NCI-H2107 (cell line): ENCODE data around the gene CCNG1.
"Not testable (repeated sequence)": the region's sequence is repeated elsewhere in the genome, so short reads cannot be mapped to it uniquely, and the experiment has no call there.

Experiments
- DNase-seq: peaks from one replicate; lab custom pipeline; 2025; lab: John Stamatoyannopoulos, UW

Gene CCNG1, protein sequence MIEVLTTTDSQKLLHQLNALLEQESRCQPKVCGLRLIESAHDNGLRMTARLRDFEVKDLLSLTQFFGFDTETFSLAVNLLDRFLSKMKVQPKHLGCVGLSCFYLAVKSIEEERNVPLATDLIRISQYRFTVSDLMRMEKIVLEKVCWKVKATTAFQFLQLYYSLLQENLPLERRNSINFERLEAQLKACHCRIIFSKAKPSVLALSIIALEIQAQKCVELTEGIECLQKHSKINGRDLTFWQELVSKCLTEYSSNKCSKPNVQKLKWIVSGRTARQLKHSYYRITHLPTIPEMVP

DNA sequence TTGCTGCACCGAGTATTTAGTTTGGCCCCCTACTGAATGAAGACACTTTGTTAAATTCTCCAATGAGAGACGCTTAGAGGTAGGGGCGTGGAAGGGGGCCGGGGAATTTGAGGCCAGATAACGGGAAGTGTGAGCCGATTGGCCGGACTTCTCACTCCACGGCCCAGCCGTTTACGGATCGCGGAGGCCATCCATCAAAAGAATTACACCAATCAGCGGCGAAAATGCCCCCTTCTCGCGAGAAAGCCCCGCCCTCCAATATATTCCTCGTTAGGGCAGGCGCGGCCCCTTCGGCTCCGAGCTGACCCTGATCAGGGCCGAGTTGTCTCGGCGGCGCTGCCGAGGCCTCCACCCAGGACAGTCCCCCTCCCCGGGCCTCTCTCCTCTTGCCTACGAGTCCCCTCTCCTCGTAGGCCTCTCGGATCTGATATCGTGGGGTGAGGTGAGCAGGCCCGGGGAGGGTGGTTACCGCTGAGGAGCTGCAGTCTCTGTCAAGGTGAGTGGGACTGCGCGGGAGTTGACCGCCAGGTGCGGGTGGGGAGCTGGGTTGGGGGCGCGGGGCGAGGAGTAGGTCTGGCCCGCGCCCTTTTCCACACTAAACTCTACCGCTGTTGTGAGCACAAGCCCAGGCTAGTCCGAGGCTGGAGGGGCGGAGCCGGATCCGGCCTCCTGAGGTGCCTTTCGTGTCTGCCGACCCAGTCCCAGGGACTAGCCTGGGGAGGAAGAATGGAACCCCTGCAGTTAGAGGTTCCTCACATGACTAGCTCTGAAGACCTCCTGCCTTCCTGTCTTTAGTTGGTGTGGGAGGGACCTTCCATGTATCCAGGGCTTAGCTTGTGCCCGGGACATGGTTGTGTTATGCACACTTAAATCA is at the start of gene CCNG1:
Gene CCNG1 (plus strand): TSS at position 287 of the 874 bp plus-strand sequence. CDS start 1,662 bp downstream, outside the sequence.
- peak; percentile 83 for DNase-seq

DNA sequence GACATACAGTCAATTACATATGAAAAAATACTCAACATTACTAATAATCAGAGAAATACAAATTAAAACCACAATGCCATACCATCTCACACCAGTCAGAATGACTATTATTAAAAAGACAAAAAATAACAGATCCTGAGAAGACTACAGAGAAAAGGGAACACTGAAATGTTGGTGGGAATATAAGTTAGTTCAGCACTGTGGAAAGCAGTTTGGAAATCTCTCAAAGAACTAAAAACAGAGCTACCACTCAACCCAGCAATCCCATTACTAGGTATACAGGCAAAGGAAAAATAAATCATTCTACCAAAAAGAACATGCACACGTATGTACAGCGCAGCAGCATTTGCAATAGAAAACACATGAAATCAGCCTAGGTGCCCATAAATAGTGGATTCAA is 41.6 kb upstream of the CCNG1 start:
- no peak for DNase-seq

DNA sequence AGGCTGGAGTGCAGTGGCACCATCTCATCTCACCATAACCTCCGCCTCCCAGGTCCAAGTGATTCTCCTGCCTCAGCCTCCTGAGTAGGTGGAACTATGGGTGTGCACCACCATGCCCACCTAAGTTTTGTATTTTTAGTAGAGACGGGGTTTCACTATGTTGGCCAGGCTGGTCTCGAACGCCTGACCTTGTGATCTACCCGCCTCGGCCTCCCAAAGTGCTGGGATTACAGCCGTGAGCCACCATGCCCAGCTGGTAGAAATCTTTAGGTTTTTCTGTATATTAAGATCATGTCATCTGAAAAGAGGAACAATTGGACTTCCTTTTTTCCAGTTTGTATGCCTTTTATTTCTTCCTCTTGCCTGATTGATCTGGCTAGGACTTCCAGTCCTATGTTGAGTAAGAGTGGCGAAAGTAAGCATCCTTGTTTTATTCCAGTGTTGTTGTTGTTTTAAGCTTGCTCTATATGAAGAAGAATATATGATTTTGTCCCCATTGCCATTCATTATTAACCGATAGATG is 40.5 kb upstream of the CCNG1 start:
- DNase-seq: not testable (repeated sequence)

DNA sequence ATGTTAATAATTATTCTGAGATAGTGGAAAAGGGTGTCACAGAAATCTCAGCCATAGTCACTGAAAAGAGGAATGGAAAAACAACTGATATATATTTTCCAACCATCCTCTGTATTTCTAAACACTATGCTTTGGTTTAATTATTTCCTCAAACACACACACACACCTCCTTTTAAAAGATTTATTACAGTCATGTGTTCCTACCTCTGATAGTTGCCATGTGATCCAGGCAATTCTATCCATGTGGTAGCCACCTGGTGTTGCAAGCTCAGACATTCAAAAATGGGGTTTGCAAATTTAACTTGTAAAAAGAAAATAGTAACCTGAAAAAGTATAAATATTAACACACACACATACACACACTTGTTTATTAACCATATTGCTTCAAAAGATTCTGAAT is 40.0 kb upstream of the CCNG1 start:
- DNase-seq: no peak

DNA sequence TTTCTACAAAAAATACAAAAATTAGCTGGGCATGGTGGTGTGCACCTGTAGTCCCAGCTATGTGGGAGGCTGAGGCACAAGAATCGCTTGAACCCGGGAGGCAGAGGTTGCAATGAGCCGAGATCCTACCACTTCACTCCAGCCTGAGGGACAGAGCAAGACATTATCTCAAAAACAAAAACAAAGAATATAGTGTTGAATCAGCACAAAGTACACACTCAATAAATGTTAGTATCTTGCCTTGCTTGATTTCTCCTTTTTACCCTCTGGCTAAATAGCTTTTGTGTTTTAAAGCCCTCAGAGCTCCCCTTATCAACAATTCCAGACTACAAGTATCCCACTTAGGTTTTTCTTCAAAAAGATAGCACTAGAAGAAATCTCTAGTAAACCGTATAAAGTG is 37.5 kb upstream of the CCNG1 start:
- DNase-seq: no peak

DNA sequence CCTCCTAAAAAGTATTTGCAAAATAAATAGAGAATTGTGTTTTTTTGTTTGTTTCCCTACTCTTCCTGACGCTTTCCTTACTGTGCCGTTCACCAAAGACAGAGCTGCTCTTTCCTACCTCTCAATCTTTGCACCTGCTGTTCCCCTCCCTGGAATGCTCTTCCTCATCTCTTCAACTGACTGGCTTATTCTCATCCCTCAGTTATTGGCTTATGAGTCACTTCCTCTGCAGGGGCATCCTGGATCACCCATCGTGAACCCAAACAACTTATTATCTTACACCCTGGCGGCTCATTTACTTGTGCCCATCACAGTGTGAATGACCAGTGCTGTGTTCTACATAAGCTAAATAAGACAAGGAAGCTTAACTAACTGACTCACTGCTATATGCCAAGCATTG is 36.1 kb upstream of the CCNG1 start:
- no peak for DNase-seq

DNA sequence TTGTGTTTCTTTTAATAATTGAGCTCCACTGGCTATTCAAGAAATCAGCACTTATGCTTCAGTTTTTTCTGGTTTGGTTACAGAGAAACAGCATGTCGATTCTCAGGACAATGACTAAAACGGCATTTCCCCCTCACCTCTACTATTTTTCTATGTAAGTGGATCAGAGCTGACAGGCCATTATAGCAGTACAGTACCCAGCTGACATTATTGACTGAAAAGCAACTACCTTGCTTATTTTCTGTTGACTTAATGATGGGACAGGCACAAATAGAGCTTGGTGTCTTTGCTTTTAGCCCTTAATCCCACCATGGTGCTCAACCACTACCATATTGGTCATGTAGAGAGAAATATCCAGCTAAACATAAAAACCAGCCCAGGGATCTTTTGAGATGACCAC is 35.4 kb upstream of the CCNG1 start:
- DNase-seq: no peak

DNA sequence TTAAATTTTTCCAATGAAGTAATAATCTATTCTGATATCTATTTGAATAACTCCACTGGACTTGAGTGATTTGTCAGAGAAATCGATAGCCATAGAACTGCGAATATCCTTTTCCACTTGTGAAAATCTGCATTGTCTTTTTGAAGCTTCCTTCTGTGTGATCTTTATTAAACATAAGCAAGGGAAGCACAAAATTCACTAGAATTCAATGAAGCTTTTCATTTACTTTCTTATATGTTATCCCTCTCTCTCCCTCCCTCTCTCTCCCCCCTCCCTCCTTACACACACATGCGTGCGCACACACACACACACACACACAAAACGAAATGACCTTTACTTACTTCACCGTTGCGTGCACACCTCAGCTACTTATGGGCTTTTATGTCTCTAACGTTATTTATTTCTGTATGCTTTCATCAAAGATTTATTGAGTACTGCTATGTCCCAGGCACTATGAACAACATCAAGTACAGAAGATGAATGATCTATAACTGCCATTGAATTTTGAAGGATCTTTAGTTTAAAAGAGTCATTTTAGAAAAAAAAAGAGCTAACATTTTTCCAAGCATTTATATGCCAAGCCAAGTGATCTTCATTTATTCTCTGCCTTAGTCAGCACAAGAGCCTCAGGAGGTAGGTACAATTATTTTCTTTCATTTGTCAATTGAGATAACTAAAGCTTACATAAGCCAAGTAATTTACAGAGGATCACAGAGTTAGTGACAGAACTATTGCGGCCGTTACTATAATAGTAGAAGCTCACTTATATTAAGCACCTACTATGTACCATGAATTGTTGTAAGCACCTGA is 32.8 kb upstream of the CCNG1 start:
- no peak for DNase-seq

DNA sequence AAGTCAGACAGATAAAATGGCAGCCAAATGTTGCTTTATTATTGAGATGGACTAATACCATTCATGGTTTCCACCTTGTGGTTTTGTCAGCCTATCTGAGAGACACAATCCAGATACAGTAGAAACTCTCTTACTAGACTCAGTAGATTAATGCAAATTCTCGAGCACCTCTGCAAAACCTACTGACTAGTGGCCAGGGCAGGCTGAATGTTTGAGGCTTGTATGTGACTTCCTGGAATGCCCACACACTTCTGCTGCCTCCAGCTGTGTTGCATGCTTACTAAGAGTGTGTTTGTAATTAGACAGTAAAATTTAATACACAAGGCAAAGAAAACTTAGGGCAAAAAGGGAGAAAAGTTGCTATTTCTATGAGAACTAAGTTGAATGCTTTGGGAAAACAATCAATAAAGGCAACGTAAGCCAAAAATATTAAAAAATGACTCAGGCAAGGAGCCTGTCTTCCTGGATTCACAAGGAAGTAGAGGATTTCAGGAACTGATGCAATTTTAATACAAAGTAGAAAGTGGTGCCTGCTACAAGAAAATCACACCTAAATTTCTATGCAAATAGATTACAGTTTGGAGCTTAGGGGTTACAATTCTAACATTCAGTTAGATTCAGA is 30.2 kb upstream of the CCNG1 start:
- DNase-seq: no peak

DNA sequence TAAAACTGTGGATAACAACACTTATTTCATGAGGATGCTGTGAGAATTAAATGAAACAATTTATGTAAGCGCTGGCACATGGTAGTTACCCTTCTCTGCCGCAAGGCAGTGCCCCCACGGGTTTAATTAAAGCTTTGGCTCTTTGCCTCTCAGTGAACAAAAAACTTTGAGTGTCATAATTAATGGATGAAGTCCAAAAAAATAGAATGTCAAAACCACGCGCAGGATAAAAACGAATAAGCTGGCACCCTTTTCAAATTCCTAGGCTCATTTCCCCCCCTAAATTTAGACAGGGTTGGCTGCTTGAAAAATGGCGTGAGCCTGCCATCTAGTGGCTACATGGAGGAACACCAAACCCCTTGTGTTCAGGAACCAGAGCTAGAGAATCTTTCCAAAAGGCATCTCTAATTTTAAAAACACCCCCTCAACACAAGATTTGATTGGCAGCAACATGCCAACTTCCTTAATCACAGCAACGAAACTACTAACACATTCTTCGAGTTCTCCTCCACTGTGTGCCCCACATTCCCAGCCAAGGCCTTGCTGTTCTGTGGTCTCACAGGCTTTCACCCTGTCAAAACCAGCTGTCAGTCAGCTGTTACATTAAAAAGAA is 29.0 kb upstream of the CCNG1 start:
- no peak for DNase-seq

DNA sequence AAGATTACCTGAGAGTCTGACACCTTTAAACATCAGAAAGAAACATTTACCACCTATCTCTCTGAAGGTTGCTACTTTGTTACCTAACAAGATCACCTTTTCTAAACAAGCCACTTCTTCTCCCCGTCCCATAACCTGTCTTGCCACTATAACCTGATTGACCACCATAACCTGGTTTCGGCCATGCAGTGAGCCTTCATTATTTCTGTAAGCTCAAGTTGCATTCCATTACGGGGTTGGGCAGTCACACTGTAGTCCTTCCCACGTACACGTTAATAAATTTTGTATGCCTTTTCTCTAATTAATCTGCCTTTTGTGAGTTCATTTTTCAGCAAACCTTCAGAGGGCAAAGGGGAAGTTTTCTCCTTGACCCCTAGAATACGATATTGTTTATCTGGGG is 28.0 kb upstream of the CCNG1 start:
- DNase-seq: no peak

DNA sequence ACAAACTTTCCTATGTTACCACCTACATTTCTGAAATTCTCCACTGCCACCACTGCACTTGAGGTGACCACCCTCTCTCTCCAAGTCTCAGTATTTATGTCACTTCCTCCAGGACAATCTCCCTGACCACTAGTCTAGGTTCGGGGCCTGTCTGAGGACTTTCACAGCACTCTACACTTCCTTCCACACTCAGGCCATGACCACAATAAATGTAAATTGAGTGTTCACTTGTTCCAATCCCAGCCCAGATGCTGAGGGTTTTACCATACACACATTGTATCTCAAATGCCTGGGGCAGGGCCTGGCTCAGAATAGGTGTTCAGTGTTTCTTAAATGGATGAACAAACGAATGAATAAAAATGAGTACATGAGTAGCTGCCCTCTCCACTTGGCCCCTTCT is 26.9 kb upstream of the CCNG1 start:
- DNase-seq: no peak

DNA sequence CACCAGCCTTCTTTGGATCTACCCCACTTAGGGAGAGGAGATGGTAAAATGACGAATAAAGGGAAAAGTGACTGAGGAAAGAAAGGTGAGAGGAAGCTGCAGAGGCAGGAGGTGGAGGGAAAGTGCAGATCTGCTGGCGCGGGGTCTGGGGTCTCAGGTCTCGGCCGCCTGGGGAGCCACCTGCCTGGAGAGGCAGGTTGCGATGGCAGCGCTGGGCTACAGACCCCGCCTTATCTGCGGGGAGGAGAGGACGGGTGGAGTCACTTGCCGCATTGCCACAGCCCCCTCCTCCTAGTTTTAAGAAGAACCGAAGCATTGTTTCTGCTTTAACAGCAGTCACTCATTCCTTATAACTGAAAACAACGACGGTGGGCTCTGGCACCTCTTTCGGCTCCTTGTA is 21.7 kb upstream of the CCNG1 start:
- not testable (repeated sequence) for DNase-seq

DNA sequence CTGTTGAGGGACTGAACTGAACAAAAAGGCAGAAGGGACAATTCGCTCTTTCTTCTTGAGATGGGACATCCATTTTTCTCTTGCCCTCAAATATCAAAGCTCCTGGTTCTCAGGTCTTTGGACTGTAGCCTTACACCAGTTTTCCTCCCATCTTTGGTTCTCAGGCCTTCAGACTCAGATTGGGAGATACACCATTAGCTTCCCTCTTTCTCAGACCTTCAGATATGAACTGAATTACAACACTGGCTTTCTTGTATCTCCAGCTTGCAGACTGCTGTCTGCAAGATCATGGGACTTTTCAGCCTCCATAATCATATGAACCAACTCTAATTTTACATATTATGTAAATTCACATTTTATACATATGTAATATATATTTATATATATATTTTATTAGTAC is 12.6 kb upstream of the CCNG1 start:
- no peak for DNase-seq

DNA sequence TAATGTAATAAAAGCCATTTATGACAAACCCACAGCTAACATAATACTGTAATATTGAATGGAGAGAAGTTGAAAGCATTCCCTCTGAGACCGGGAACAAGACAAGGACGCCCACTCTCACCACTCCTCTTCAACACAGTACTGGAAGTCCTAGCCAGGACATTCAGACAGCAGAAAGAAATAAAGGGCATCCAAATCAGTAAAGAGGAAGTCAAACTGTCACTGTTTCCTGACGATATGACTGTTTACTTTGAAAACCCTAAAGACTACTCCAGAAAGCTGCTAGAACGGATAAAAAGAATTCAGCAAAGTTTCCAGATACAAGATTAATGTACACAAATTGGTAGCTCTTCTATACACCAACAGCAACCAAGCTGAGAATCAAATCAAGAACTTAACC is 11.3 kb upstream of the CCNG1 start:
- not testable (repeated sequence) for DNase-seq

DNA sequence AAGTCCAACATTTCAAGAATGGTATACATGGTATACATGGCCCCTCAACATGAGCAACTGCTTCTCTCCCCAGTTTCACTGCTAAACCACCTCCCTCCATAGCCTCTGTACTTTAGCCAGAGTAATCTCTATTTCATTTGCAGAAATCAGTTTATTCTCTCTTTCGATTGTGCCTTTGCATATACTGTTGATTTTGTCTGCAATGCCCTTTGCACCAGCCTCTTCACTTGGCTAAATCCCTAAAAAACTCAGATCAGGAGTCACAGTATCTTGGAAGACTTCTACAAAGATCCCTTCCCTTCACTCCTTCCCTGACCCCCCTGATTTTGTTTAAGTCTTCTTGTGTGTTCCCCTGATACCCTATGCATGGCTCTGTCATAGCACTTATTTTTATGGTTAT is 4.9 kb upstream of the CCNG1 start:
- DNase-seq: no peak

DNA sequence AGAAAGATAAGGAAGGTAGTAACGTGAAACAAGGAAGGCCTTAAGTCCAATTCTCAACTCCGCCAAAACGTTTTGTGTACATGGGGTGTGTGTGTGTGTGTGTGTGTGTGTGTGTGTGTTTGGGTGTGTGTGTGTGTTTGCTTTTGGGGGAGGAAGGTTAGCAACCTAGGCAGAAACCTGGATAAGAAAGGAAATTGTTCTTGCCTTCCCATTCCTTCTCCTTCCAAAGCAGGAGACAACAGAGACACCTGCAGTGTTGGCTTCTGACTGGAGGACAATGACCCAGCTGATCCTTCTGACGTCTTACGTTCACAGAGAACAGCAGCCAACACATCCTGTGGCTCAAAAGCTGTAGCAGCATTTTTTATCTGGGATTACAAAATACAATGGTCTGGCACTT is 4.1 kb upstream of the CCNG1 start:
- DNase-seq: no peak

DNA sequence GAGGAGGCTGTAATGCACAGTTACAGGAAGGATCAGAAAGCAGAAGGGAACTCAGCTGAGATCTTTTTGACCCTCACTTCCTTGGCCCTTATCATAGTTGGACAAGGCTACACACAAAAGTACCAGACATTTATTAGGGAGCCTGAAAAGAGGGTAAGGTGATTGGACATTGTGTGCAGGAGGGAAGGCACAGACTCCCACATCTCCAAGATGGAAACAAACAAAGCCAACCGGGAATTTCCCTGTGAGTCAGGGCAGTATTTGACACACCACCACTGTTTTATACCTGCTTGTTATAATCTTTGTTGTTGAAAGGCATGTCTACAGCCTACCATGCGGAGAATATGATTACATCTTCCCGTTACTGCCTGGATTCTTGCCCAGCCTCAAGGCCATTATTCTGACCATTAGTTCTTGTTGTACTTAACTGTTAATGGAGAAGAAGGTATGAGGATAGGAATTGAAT is 3.0 kb upstream of the CCNG1 start:
- no peak for DNase-seq

DNA sequence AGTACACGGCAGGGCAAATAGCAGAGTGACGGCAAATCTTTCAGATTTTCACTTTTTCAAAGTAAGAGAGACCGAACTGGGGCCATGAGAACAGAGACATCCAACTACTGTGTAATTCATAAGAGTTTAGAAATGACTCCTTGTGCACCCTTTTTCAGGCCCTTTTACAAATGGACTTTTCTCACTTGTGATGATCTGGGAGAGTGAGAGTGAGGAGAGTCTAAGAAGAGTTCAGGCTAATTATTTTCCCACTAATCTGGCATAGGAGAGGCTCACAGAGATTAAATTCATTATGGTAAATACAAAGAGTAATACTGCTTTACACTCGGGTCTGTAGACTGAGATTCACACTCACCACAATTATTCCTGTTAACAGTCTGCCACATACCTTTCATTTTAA is 880 bp upstream of the CCNG1 start:
- no peak for DNase-seq

DNA sequence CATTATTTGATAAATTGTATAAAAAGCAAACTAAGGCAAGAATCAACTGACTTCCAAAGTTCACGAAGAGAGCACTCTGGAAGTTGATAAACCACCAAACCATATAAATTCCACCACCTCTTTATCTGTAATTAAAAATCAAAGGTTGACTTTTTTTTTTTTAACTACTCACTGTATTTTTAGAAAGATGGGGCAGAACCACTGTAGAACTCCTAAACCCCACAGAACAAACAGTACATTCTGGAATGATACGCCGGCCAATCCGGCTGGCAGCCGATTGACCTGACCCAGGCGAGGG is 435 bp upstream of the CCNG1 start:
- no peak for DNase-seq

DNA sequence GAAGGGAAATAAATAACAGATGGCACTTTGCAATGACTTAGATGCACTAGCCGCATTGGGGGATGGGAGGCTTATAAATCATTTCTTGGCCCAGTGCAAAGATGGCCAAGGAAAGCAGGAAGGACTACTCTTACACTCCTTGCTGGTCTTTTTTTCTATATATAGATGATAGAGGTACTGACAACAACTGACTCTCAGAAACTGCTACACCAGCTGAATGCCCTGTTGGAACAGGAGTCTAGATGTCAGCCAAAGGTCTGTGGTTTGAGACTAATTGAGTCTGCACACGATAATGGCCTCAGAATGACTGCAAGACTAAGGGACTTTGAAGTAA is 1.7 kb downstream of the CCNG1 start:
- no peak for DNase-seq

DNA sequence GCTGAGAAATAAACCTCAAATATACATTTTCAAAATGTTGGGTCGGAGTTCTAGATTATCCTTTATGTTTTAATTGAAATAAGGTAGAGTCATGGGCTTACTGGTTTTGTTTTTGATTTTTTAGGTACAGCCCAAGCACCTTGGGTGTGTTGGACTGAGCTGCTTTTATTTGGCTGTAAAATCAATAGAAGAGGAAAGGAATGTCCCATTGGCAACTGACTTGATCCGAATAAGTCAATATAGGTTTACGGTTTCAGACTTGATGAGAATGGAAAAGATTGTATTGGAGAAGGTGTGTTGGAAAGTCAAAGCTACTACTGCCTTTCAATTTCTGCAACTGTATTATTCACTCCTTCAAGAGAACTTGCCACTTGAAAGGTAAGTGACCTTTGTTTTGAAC is 3.6 kb downstream of the CCNG1 start:
- no peak for DNase-seq
